A549 (cell line): Measurements from ENCODE around the gene PI4K2B. TPM values are rescaled to one million over a fixed set of nuclear protein-coding genes. Genes with fewer than 3 reads are reported as not detected.

ENCODE experiments used
- ATAC-seq, 2 experiments: fragments of 200-7000 bp in 1 of 2; fragments of >200 bp in 1 of 2; cut with Nextera tagmentation in 1 of 2; cut with Tn5 transposase in 1 of 2; 3 replicates each; pipeline versions ENCODE4 v1.8.0 to v1.9.1; 2018 to 2020; ENCODE audit warnings: mild to moderate bottlenecking in 1 of 2, moderate library complexity in 1 of 2
- CTCF ChIA-PET: fragments of 300-600 bp; sonication (Branson Sonifier 250); formaldehyde crosslinking; extraction: SDS; loops from one replicate; lab custom pipeline; 2021; ENCODE audit warnings: antibody characterized with exemption, inconsistent platforms; lab: Yijun Ruan, JAX
- POLR2A ChIA-PET: fragments of 350-600 bp; formaldehyde crosslinking; extraction: SDS; loops from one replicate; lab custom pipeline; 2021; ENCODE audit warnings: antibody characterized with exemption, inconsistent platforms; lab: Yijun Ruan, JAX
- DNase-seq, 2 experiments: peaks; one replicate each; pipeline versions ENCODE4 v3.0.0 to v3.0.0-alpha.2; 2011 to 2016; ENCODE audit warnings: low read depth in 1 of 2, low spot score in 1 of 2
- FAIRE-seq: peaks from 2 replicates; lab custom pipeline; 2011; peaks lifted over from hg19 to GRCh38; lab: Jason Lieb, UNC
- H3K27ac ChIP-seq, 2 experiments: fragments of >200 bp; sonication (Bioruptor Twin); formaldehyde crosslinking; 3 replicates each; pipeline ENCODE4 v1.5.1; 2016 to 2017
- H3K4me1 ChIP-seq: fragments of >200 bp; sonication (Bioruptor Twin); formaldehyde crosslinking; 3 replicates; pipeline ENCODE4 v1.6.1; 2016
- H3K4me2 ChIP-seq: fragments of >200 bp; sonication (Bioruptor Twin); formaldehyde crosslinking; 3 replicates; pipeline ENCODE4 v1.6.1; 2016
- H3K4me3 ChIP-seq: fragments of >200 bp; sonication (Bioruptor Twin); formaldehyde crosslinking; 3 replicates; pipeline ENCODE4 v1.5.1; 2016
- H3K9me3 ChIP-seq: fragments of >200 bp; sonication (Bioruptor Twin); formaldehyde crosslinking; 3 replicates; pipeline ENCODE4 v1.6.1; 2016
- BHLHE40 ChIP-seq: IDR thresholded peaks from 2 replicates; pipeline ENCODE4 v1.6.1; 2012; ENCODE audit warnings: low read depth, low read length, inconsistent platforms
- CEBPB ChIP-seq, 2 experiments: fragments of >200 bp in 1 of 2; sonication (Bioruptor Twin) in 1 of 2; formaldehyde crosslinking in 1 of 2; IDR thresholded peaks; 2 replicates each; pipeline ENCODE4 v1.6.1; 2012 to 2016
- CTCF ChIP-seq: fragments of >200 bp; sonication (Bioruptor Twin); formaldehyde crosslinking; IDR thresholded peaks from 3 replicates; pipeline ENCODE4 v1.5.1; 2016
- E2F6 ChIP-seq: IDR thresholded peaks from 2 replicates; pipeline ENCODE4 v1.6.1; 2012; ENCODE audit warnings: low read depth, borderline replicate concordance
- ESRRA ChIP-seq: fragments of 150-350 bp; IDR thresholded peaks from 2 replicates; pipeline ENCODE4 v1.6.1; 2014; ENCODE audit warnings: mild to moderate bottlenecking, low read length, borderline replicate concordance
- GATA3 ChIP-seq: IDR thresholded peaks from 2 replicates; pipeline ENCODE4 v1.6.1; 2012; ENCODE audit warnings: borderline replicate concordance
- HDAC2 ChIP-seq: fragments of 200-600 bp; sonication (generic); IDR thresholded peaks from 2 replicates; pipeline ENCODE4 v1.6.1; 2016
- HEYL ChIP-seq: fragments of 250-450 bp; sonication (Bioruptor Pico); IDR thresholded peaks from 2 replicates; pipeline ENCODE4 v1.8.0; 2021; ENCODE audit warnings: mild to moderate bottlenecking, moderate library complexity
- HOXB13 ChIP-seq: fragments of 250-450 bp; sonication (Bioruptor Pico); IDR thresholded peaks from 2 replicates; pipeline ENCODE4 v1.5.0; 2020; ENCODE audit warnings: low read depth, mild to moderate bottlenecking, moderate library complexity
- JUN ChIP-seq, 2 experiments: fragments of >200 bp; sonication (Bioruptor Twin); formaldehyde crosslinking; IDR thresholded peaks; 2 replicates in 1 of 2; 3 replicates in 1 of 2; pipeline ENCODE4 v1.6.1; 2016 to 2017
- JUNB ChIP-seq: fragments of >200 bp; sonication (Bioruptor Twin); formaldehyde crosslinking; IDR thresholded peaks from 2 replicates; pipeline ENCODE4 v1.6.1; 2016
- MYC ChIP-seq: IDR thresholded peaks from 2 replicates; pipeline ENCODE4 v1.6.1; 2012; ENCODE audit warnings: mild to moderate bottlenecking, inconsistent platforms, low read length, improper control_type of control experiment, borderline replicate concordance
- PHF8 ChIP-seq: fragments of 200-600 bp; sonication (generic); IDR thresholded peaks from 2 replicates; pipeline ENCODE4 v1.6.1; 2016; ENCODE audit warnings: low read depth, mild to moderate bottlenecking, antibody characterized with exemption, moderate library complexity, borderline replicate concordance
- RAD21 ChIP-seq, 2 experiments: fragments of >200 bp in 1 of 2; sonication (Bioruptor Twin) in 1 of 2; formaldehyde crosslinking in 1 of 2; IDR thresholded peaks in 1 of 2; conservative IDR thresholded peaks in 1 of 2; 2 replicates in 1 of 2; 3 replicates in 1 of 2; pipeline ENCODE4 v1.6.1; 2012 to 2018; ENCODE audit warnings: inconsistent platforms in 1 of 2
- RCOR1 ChIP-seq: fragments of 150-350 bp; IDR thresholded peaks from 2 replicates; pipeline ENCODE4 v1.6.1; 2014; ENCODE audit warnings: antibody characterized with exemption, low read length, low read depth
- RNF2 ChIP-seq: fragments of 200-600 bp; sonication (generic); IDR thresholded peaks from 2 replicates; pipeline ENCODE4 v1.6.1; 2016; ENCODE audit warnings: low read depth, mild to moderate bottlenecking, antibody characterized with exemption, moderate library complexity, borderline replicate concordance
- TP53 ChIP-seq: fragments of 250-450 bp; sonication (Bioruptor Pico); IDR thresholded peaks from 2 replicates; pipeline ENCODE4 v1.5.0; 2021; ENCODE audit warnings: mild to moderate bottlenecking, moderate library complexity
- ZNF302 ChIP-seq: fragments of 250-450 bp; sonication (Bioruptor Pico); IDR thresholded peaks from 2 replicates; pipeline ENCODE4 v1.9.0; 2021; ENCODE audit warnings: inconsistent platforms, mild to moderate bottlenecking, moderate library complexity
- WGBS: methylation state at CpG from one replicate; pipeline ENCODE4 v1.1.6; 2017; ENCODE audit errors: missing lambda C conversion rate; 5-methylcytosine and 5-hydroxymethylcytosine counted together
- polyA plus RNA-seq, 4 experiments: library from polyadenylated mRNA; depleted of rRNA in 3 of 4; stranded (reverse); fragments of >200 nt; fragmentation: RNase III in 1 of 4; extraction: RNeasy Plus Mini Kit Qiagen cat#74134 plus additional on column Dnase treatment in 1 of 4; gene quantifications; 2 replicates in 3 of 4; 3 replicates in 1 of 4; pipeline ENCODE4 v1.2.3, GENCODE V29; 2011 to 2017
- TF ChIP-seq, protein P1 (sequence below): fragments of 200-600 bp; sonication (generic); IDR thresholded peaks from 2 replicates; pipeline ENCODE4 v1.6.1; 2016; ENCODE audit warnings: antibody characterized with exemption, mild to moderate bottlenecking, moderate library complexity

The PI4K2B gene
- polyA plus RNA-seq, 2 of the 4 experiments (the other 2 are of a cell fraction): 7.7 to 8.4 TPM

DNA sequence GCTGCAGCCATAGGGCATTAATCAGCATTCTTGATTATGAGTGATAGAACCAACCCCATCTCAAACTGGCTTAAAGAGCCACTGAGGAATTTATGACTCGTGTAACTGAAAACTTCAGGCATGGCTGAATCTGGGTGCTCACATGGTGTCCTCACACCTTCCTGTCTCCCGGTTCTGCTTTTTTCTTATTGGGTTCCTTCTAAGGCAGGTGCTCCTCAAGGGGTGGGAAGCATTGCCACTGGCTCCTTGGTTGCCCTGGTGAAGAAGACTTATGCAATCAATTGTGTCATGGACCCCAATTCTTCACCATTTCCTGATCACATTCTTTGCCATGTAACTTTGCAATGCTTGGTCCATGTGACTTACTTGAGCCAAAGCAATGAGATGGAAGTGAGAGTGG lies 74.5 kb downstream of the PI4K2B start:
- H3K9me3 ChIP-seq: no peaks in the 10 kb centered on the region
- H3K27ac ChIP-seq: no peak overlapping the region
- FAIRE-seq (no peak), DNase-seq (no peak), ATAC-seq (no peak)
- no peak overlapping the region for H3K4me2 ChIP-seq
- H3K4me3 ChIP-seq: no peak overlapping the region
- no peak for TF ChIP-seq CTCF
- no peak for TF ChIP-seq JUNB
- TF ChIP-seq ESRRA: no peak
- no peak for TF ChIP-seq MYC
- no peak for TF ChIP-seq JUN (IDR thresholded peaks at IDR 0.05)
- no peak for TF ChIP-seq GATA3
- TF ChIP-seq, protein P1, sequence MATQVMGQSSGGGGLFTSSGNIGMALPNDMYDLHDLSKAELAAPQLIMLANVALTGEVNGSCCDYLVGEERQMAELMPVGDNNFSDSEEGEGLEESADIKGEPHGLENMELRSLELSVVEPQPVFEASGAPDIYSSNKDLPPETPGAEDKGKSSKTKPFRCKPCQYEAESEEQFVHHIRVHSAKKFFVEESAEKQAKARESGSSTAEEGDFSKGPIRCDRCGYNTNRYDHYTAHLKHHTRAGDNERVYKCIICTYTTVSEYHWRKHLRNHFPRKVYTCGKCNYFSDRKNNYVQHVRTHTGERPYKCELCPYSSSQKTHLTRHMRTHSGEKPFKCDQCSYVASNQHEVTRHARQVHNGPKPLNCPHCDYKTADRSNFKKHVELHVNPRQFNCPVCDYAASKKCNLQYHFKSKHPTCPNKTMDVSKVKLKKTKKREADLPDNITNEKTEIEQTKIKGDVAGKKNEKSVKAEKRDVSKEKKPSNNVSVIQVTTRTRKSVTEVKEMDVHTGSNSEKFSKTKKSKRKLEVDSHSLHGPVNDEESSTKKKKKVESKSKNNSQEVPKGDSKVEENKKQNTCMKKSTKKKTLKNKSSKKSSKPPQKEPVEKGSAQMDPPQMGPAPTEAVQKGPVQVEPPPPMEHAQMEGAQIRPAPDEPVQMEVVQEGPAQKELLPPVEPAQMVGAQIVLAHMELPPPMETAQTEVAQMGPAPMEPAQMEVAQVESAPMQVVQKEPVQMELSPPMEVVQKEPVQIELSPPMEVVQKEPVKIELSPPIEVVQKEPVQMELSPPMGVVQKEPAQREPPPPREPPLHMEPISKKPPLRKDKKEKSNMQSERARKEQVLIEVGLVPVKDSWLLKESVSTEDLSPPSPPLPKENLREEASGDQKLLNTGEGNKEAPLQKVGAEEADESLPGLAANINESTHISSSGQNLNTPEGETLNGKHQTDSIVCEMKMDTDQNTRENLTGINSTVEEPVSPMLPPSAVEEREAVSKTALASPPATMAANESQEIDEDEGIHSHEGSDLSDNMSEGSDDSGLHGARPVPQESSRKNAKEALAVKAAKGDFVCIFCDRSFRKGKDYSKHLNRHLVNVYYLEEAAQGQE: no peak
- TF ChIP-seq CEBPB (IDR thresholded peaks at IDR 0.05): no peak
- no peak for TF ChIP-seq ZNF302
- no peak for TF ChIP-seq HOXB13 (CRISPR knock-in tag)
- TF ChIP-seq PHF8: no peak
- TF ChIP-seq HDAC2: no peak
- TF ChIP-seq E2F6: no peak
- no peak for TF ChIP-seq RNF2
- no peaks in the 10 kb centered on the region for H3K4me1 ChIP-seq
- 71% methylated on average over 2 of the region's 2 CpGs for WGBS
- ChIA-PET POLR2A (no interaction called here), CTCF (no interaction called here)

DNA sequence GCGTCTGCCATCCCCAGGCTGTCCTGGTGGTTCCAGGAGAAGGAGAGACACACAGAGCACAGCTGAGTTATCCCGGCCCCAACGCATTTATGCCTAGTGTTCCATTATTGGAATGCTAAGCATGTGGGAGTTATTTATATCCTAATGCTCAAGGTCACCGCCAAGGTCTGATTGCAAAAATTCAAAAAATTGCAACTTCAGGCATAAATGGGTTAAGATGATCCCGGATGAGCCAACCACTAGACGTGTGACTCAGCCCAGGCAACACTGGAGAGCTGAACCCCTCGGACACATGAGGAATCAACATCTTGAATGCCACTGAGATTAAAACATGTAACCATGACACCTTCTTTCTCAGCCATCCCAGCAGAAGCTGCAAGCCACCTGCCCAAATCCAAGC lies 74.9 kb downstream of the PI4K2B start:
- H3K27ac ChIP-seq: no peak overlapping the region
- WGBS: 70% methylated on average over 7 of the region's 7 CpGs
- H3K4me1 ChIP-seq: peaks cover 4% of the 10 kb centered on the region; the same call in 1 of the 3 replicates
- TF ChIP-seq TP53 (CRISPR knock-in tag) (no peak), E2F6 (no peak), JUNB (no peak), RCOR1 (no peak), RAD21 (conservative IDR thresholded peaks at IDR 0.05 in 1 of 2, IDR thresholded peaks at IDR 0.05 in 1 of 2) (no peak), ZNF302 (no peak), BHLHE40 (no peak), HEYL (no peak)
- FAIRE-seq (no peak), DNase-seq (no peak), ATAC-seq (no peak)
- POLR2A ChIA-PET: no interaction called here
- CTCF ChIA-PET: no interaction called here
- H3K9me3 ChIP-seq: no peaks in the 10 kb centered on the region
- H3K4me3 ChIP-seq: no peak overlapping the region
- no peak overlapping the region for H3K4me2 ChIP-seq
